ENCODE measurements around the gene TECPR2.
"Not testable (repeated sequence)": the region's sequence is repeated elsewhere in the genome, so short reads cannot be mapped to it uniquely, and the experiment has no call there.

The TECPR2 gene

GRCh38 chr14:102335163-102335562, 27.6 kb upstream of the TECPR2 start:
- no peak for FAIRE-seq

GRCh38 chr14:102338724-102339123, 24.0 kb upstream of the TECPR2 start:
- TF ChIP-seq POLR2A (IDR thresholded peaks at IDR 0.05; ENCODE audit: low read depth, low read length) = no peak
- TF ChIP-seq POLR2AphosphoS5 (IDR thresholded peaks at IDR 0.05; ENCODE audit: low read depth, low read length) = no peak
- TF ChIP-seq TAF1 (IDR thresholded peaks at IDR 0.05; ENCODE audit: borderline replicate concordance, low read depth, low read length) = no peak
- DNase-seq (ENCODE audit: insufficient read length) (no peak), FAIRE-seq (no peak)

More at GRCh38 chr14:102335163-102335562, 27.6 kb upstream of the TECPR2 start:
- no peak for TF ChIP-seq POLR2A (IDR thresholded peaks at IDR 0.05; ENCODE audit: low read depth, low read length)
- TF ChIP-seq TAF1 (IDR thresholded peaks at IDR 0.05; ENCODE audit: borderline replicate concordance, low read depth, low read length) = no peak
- no peak for TF ChIP-seq POLR2AphosphoS5 (IDR thresholded peaks at IDR 0.05; ENCODE audit: low read depth, low read length)
- DNase-seq (ENCODE audit: insufficient read length) = no peak

GRCh38 chr14:102341566-102341965, 21.2 kb upstream of the TECPR2 start:
- DNase-seq (ENCODE audit: insufficient read length) (no peak), FAIRE-seq (no peak)
- no peak for TF ChIP-seq POLR2AphosphoS5 (IDR thresholded peaks at IDR 0.05; ENCODE audit: low read depth, low read length)
- TF ChIP-seq POLR2A (IDR thresholded peaks at IDR 0.05; ENCODE audit: low read depth, low read length) = no peak
- TF ChIP-seq TAF1 (IDR thresholded peaks at IDR 0.05; ENCODE audit: borderline replicate concordance, low read depth, low read length) = no peak

- DNase-seq (ENCODE audit: insufficient read length) (no peak), FAIRE-seq (no peak)
- no peak for TF ChIP-seq POLR2AphosphoS5 (IDR thresholded peaks at IDR 0.05; ENCODE audit: low read depth, low read length)
- no peak for TF ChIP-seq TAF1 (IDR thresholded peaks at IDR 0.05; ENCODE audit: borderline replicate concordance, low read depth, low read length)
- no peak for TF ChIP-seq POLR2A (IDR thresholded peaks at IDR 0.05; ENCODE audit: low read depth, low read length)
These were observed 20.5 kb upstream of the TECPR2 start for GRCh38 chr14:102342238-102342637.

- FAIRE-seq = no peak
- TF ChIP-seq POLR2A (IDR thresholded peaks at IDR 0.05; ENCODE audit: low read depth, low read length) = no peak
- TF ChIP-seq POLR2AphosphoS5 (IDR thresholded peaks at IDR 0.05; ENCODE audit: low read depth, low read length) = no peak
- TF ChIP-seq TAF1 (IDR thresholded peaks at IDR 0.05; ENCODE audit: borderline replicate concordance, low read depth, low read length) = no peak
- DNase-seq (ENCODE audit: insufficient read length) = no peak
These were observed 18.7 kb upstream of the TECPR2 start for GRCh38 chr14:102344084-102344483.

GRCh38 chr14:102344485-102344884, 18.3 kb upstream of the TECPR2 start:
- no peak for FAIRE-seq

GRCh38 chr14:102345232-102345631, 17.5 kb upstream of the TECPR2 start:
- TF ChIP-seq TAF1 (IDR thresholded peaks at IDR 0.05; ENCODE audit: borderline replicate concordance, low read depth, low read length) = no peak
- TF ChIP-seq POLR2AphosphoS5 (IDR thresholded peaks at IDR 0.05; ENCODE audit: low read depth, low read length) = no peak
- no peak for TF ChIP-seq POLR2A (IDR thresholded peaks at IDR 0.05; ENCODE audit: low read depth, low read length)
- DNase-seq (ENCODE audit: insufficient read length) (no peak), FAIRE-seq (no peak)

More at GRCh38 chr14:102344485-102344884, 18.3 kb upstream of the TECPR2 start:
- no peak for DNase-seq (ENCODE audit: insufficient read length)
- TF ChIP-seq TAF1 (IDR thresholded peaks at IDR 0.05; ENCODE audit: borderline replicate concordance, low read depth, low read length) (no peak), POLR2A (IDR thresholded peaks at IDR 0.05; ENCODE audit: low read depth, low read length) (no peak), POLR2AphosphoS5 (IDR thresholded peaks at IDR 0.05; ENCODE audit: low read depth, low read length) (no peak)

- no peak for TF ChIP-seq TAF1 (IDR thresholded peaks at IDR 0.05; ENCODE audit: borderline replicate concordance, low read depth, low read length)
- no peak for TF ChIP-seq POLR2AphosphoS5 (IDR thresholded peaks at IDR 0.05; ENCODE audit: low read depth, low read length)
- FAIRE-seq = no peak
- DNase-seq (ENCODE audit: insufficient read length) = no peak
These were observed 16.1 kb upstream of the TECPR2 start for GRCh38 chr14:102346645-102347044.

GRCh38 chr14:102348376-102348775, 14.4 kb upstream of the TECPR2 start:
- no peak for DNase-seq (ENCODE audit: insufficient read length)
- TF ChIP-seq POLR2A (IDR thresholded peaks at IDR 0.05; ENCODE audit: low read depth, low read length) = no peak
- no peak for TF ChIP-seq TAF1 (IDR thresholded peaks at IDR 0.05; ENCODE audit: borderline replicate concordance, low read depth, low read length)
- TF ChIP-seq POLR2AphosphoS5 (IDR thresholded peaks at IDR 0.05; ENCODE audit: low read depth, low read length) = no peak
- FAIRE-seq = no peak

GRCh38 chr14:102351023-102351422, 11.7 kb upstream of the TECPR2 start:
- DNase-seq (ENCODE audit: insufficient read length) (no peak), FAIRE-seq (no peak)
- TF ChIP-seq TAF1 (IDR thresholded peaks at IDR 0.05; ENCODE audit: borderline replicate concordance, low read depth, low read length) (no peak), POLR2AphosphoS5 (IDR thresholded peaks at IDR 0.05; ENCODE audit: low read depth, low read length) (no peak), POLR2A (IDR thresholded peaks at IDR 0.05; ENCODE audit: low read depth, low read length) (no peak)

- FAIRE-seq; DNase-seq (ENCODE audit: insufficient read length): not testable (repeated sequence)
These were observed 11.1 kb upstream of the TECPR2 start for GRCh38 chr14:102351593-102351992.

- FAIRE-seq (no peak), DNase-seq (ENCODE audit: insufficient read length) (no peak)
These were observed 10.5 kb upstream of the TECPR2 start for GRCh38 chr14:102352213-102352612.

GRCh38 chr14:102353126-102353619, 9.6 kb upstream of the TECPR2 start:
- DNase-seq (ENCODE audit: insufficient read length) = no peak
- no peak for FAIRE-seq

More at GRCh38 chr14:102352213-102352612, 10.5 kb upstream of the TECPR2 start:
- TF ChIP-seq TAF1 (IDR thresholded peaks at IDR 0.05; ENCODE audit: borderline replicate concordance, low read depth, low read length) = no peak
- TF ChIP-seq POLR2AphosphoS5 (IDR thresholded peaks at IDR 0.05; ENCODE audit: low read depth, low read length) = no peak
- TF ChIP-seq POLR2A (IDR thresholded peaks at IDR 0.05; ENCODE audit: low read depth, low read length) = no peak

More at GRCh38 chr14:102353126-102353619, 9.6 kb upstream of the TECPR2 start:
- no peak for TF ChIP-seq POLR2AphosphoS5 (IDR thresholded peaks at IDR 0.05; ENCODE audit: low read depth, low read length)
- no peak for TF ChIP-seq TAF1 (IDR thresholded peaks at IDR 0.05; ENCODE audit: borderline replicate concordance, low read depth, low read length)
- no peak for TF ChIP-seq POLR2A (IDR thresholded peaks at IDR 0.05; ENCODE audit: low read depth, low read length)

All from GM12892 (cell line).